ENCODE results near the gene HNRNPU. TPM values are rescaled to one million over a fixed set of nuclear protein-coding genes. Genes with fewer than 3 reads are reported as not detected.

HNRNPU gene
- 720 and 746 TPM in 2 replicates for total RNA-seq (2021)
- Bru-seq, nascent RNA, result percentile 100 among the genes with signal in this experiment
- percentile 100 among the genes with signal in this experiment for BruChase-seq, experiment 1, labeled RNA remaining after a 2-hour chase
- percentile 100 among the genes with signal in this experiment for BruChase-seq, experiment 2, labeled RNA remaining after a 6-hour chase
- long read RNA-seq, full-length matches to known transcripts, result 1,510 of 1,649 reads
- long read RNA-seq, partial matches to known transcripts, result 70 of 1,649 reads
- long read RNA-seq, other reads (novel, unspliced or antisense), result 69 of 1,649 reads

- peak; percentile 98 for DNase-seq (ENCODE audit: low spot score)
- no TSS peak for BruUV-seq (replicated peaks)
- Histone ChIP-seq H3K9me3 (ENCODE audit: low read depth, low read length, poor library complexity, severe bottlenecking) (no peaks in the 10 kb centered on the region), H3K4me1 (ENCODE audit: insufficient read depth, low read length, poor library complexity, severe bottlenecking) (peaks cover 21% of the 10 kb centered on the region), H3K4me3 (ENCODE audit: low read depth, low read length, poor library complexity, severe bottlenecking) (peak within 1 kb of the TSS; percentile 82), H3K36me3 (ENCODE audit: insufficient read depth, low read length, poor library complexity, severe bottlenecking) (peaks cover 30% of the 10 kb centered on the region), H3K27me3 (replicated peaks; ENCODE audit: insufficient read depth, low read depth, low read length, poor library complexity) (no peaks in the 10 kb centered on the region), H3K27ac (ENCODE audit: low read depth, low read length, poor library complexity, severe bottlenecking) (peak within 1 kb of the TSS; percentile 99)
- TF ChIP-seq, protein P1, sequence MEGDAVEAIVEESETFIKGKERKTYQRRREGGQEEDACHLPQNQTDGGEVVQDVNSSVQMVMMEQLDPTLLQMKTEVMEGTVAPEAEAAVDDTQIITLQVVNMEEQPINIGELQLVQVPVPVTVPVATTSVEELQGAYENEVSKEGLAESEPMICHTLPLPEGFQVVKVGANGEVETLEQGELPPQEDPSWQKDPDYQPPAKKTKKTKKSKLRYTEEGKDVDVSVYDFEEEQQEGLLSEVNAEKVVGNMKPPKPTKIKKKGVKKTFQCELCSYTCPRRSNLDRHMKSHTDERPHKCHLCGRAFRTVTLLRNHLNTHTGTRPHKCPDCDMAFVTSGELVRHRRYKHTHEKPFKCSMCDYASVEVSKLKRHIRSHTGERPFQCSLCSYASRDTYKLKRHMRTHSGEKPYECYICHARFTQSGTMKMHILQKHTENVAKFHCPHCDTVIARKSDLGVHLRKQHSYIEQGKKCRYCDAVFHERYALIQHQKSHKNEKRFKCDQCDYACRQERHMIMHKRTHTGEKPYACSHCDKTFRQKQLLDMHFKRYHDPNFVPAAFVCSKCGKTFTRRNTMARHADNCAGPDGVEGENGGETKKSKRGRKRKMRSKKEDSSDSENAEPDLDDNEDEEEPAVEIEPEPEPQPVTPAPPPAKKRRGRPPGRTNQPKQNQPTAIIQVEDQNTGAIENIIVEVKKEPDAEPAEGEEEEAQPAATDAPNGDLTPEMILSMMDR (conservative IDR thresholded peaks at IDR 0.05; ENCODE audit: low read depth, low read length), result peak; percentile 36; the same call in 1 of the 2 replicates
- no peak for TF ChIP-seq EZH2 (IDR thresholded peaks at IDR 0.05; ENCODE audit: borderline replicate concordance, low read depth, low read length, poor library complexity, severe bottlenecking)
- POLR2A ChIA-PET (ENCODE audit: low non-redundant PET), result interaction anchor here (0.6 kb wide), 2 partner anchors 11 to 14 kb away, joined by 3 to 4 read pairs; no protein-coding TSS in a partner anchor
- CTCF ChIA-PET, result interaction anchor here (1.7 kb wide), 1 partner anchor 178 kb away, joined by 3 read pairs; no protein-coding TSS in a partner anchor
- intact Hi-C loops (cut with micrococcal nuclease; ENCODE audit: unreplicated experiment), result loop anchor here (1.0 to 5.0 kb wide), 2 partner anchors 106 to 178 kb away; no protein-coding TSS in a partner anchor
These were observed at the start of gene HNRNPU for GRCh38 chr1:244864253-244865027. TSS of gene HNRNPU (minus strand) at chr1:244864543. CDS start at chr1:244864307, 236 bp downstream.

- no TSS peak for BruUV-seq (replicated peaks)
- Histone ChIP-seq H3K4me3 (ENCODE audit: low read depth, low read length, poor library complexity, severe bottlenecking) (no peak overlapping the region), H3K9me3 (ENCODE audit: low read depth, low read length, poor library complexity, severe bottlenecking) (no peaks in the 10 kb centered on the region), H3K36me3 (ENCODE audit: insufficient read depth, low read length, poor library complexity, severe bottlenecking) (no peaks in the 10 kb centered on the region), H3K27ac (ENCODE audit: low read depth, low read length, poor library complexity, severe bottlenecking) (no peak overlapping the region), H3K4me1 (ENCODE audit: insufficient read depth, low read length, poor library complexity, severe bottlenecking) (no peaks in the 10 kb centered on the region), H3K27me3 (replicated peaks; ENCODE audit: insufficient read depth, low read depth, low read length, poor library complexity) (no peaks in the 10 kb centered on the region)
- DNase-seq (ENCODE audit: low spot score), result no peak
- ChIA-PET CTCF (no interaction called here), POLR2A (ENCODE audit: low non-redundant PET) (no interaction called here)
- intact Hi-C loops (cut with micrococcal nuclease; ENCODE audit: unreplicated experiment), result no loop called here
- no peak for TF ChIP-seq EZH2 (IDR thresholded peaks at IDR 0.05; ENCODE audit: borderline replicate concordance, low read depth, low read length, poor library complexity, severe bottlenecking)
- TF ChIP-seq, protein P1 (conservative IDR thresholded peaks at IDR 0.05; ENCODE audit: low read depth, low read length), result no peak
These were observed 49.5 kb upstream of the HNRNPU start for GRCh38 chr1:244913806-244914205.

GRCh38 chr1:244904119-244904518, 39.8 kb upstream of the HNRNPU start:
- BruUV-seq (replicated peaks), result no TSS peak
- no peaks in the 10 kb centered on the region for H3K27me3 ChIP-seq (replicated peaks; ENCODE audit: insufficient read depth, low read depth, low read length, poor library complexity)
- intact Hi-C loops (cut with micrococcal nuclease; ENCODE audit: unreplicated experiment), result no loop called here
- H3K36me3 ChIP-seq (ENCODE audit: insufficient read depth, low read length, poor library complexity, severe bottlenecking), result no peaks in the 10 kb centered on the region
- H3K9me3 ChIP-seq (ENCODE audit: low read depth, low read length, poor library complexity, severe bottlenecking), result no peaks in the 10 kb centered on the region
- H3K4me3 ChIP-seq (ENCODE audit: low read depth, low read length, poor library complexity, severe bottlenecking), result no peak overlapping the region
- H3K4me1 ChIP-seq (ENCODE audit: insufficient read depth, low read length, poor library complexity, severe bottlenecking), result no peaks in the 10 kb centered on the region
- TF ChIP-seq, protein P1 (conservative IDR thresholded peaks at IDR 0.05; ENCODE audit: low read depth, low read length), result no peak
- no peak for TF ChIP-seq EZH2 (IDR thresholded peaks at IDR 0.05; ENCODE audit: borderline replicate concordance, low read depth, low read length, poor library complexity, severe bottlenecking)
- ChIA-PET POLR2A (ENCODE audit: low non-redundant PET) (no interaction called here), CTCF (interaction anchor here (0.7 kb wide), 1 partner anchor 300 kb away, joined by 5 read pairs; no protein-coding TSS in a partner anchor)
- no peak for DNase-seq (ENCODE audit: low spot score)
- H3K27ac ChIP-seq (ENCODE audit: low read depth, low read length, poor library complexity, severe bottlenecking), result no peak overlapping the region

Data from A673 (cell line).